ENCODE measurements around the gene BANF1. TPM values are rescaled to one million over a fixed set of nuclear protein-coding genes. Genes with fewer than 3 reads are reported as not detected.

BANF1 gene
- total and polyA plus RNA-seq, 4 donors = 10.7 to 100.0 (median 47.0) TPM

- Histone ChIP-seq H3K9ac (ENCODE audit: low read depth in 1 of 2, low read length in 2 of 2) (peak overlapping the region in 1 of 2 donors; percentile 83), H3K27me3 (ENCODE audit: control insufficient read depth in 4 of 4, insufficient read depth in 4 of 4, low read length in 3 of 4) (no peaks in the 10 kb centered on the region), H3K36me3 (ENCODE audit: control insufficient read depth in 4 of 4, insufficient read depth in 3 of 4, low read depth in 1 of 4, low read length in 3 of 4) (peaks cover 15 to 30% (median 18%) of the 10 kb centered on the region in 4 donors), H3K9me3 (ENCODE audit: control insufficient read depth in 4 of 4, low read length in 3 of 4) (no peaks in the 10 kb centered on the region), H3K4me3 (ENCODE audit: low read depth in 1 of 3, low read length in 3 of 3) (peak overlapping the region; percentile 81 to 88 (median 87)), H3K4me1 (ENCODE audit: control insufficient read depth in 4 of 4, insufficient read depth in 4 of 4, low read length in 3 of 4) (peaks cover 5 to 21% (median 18%) of the 10 kb centered on the region in 4 donors), H3K27ac (ENCODE audit: low read depth in 1 of 2, low read length in 2 of 2) (no peak overlapping the region)
- 8% methylated on average over 13 of the region's 13 CpGs for WGBS
- TF ChIP-seq TAF1 (conservative IDR thresholded peaks at IDR 0.05) (no peak), HNF4A (conservative IDR thresholded peaks at IDR 0.05) (no peak), MAX (IDR thresholded peaks at IDR 0.05) (no peak), RAD21 (IDR thresholded peaks at IDR 0.05) (no peak), NR2F2 (IDR thresholded peaks at IDR 0.05) (no peak), SP1 (IDR thresholded peaks at IDR 0.05) (no peak), FOXA2 (IDR thresholded peaks at IDR 0.05) (no peak), EGR1 (IDR thresholded peaks at IDR 0.05; ENCODE audit: low read depth in 2 of 2) (no peak), FOXA1 (IDR thresholded peaks at IDR 0.05) (no peak), HNF4G (IDR thresholded peaks at IDR 0.05) (no peak), RXRA (IDR thresholded peaks at IDR 0.05) (no peak), CTCF (IDR thresholded peaks at IDR 0.05; ENCODE audit: low read depth, low read length, missing input control) (no peak), GABPA (IDR thresholded peaks at IDR 0.05 in 1 of 2, conservative IDR thresholded peaks at IDR 0.05 in 1 of 2) (no peak), ATF3 (IDR thresholded peaks at IDR 0.05) (no peak), ZBTB33 (IDR thresholded peaks at IDR 0.05) (no peak), YY1 (IDR thresholded peaks at IDR 0.05) (no peak), REST (IDR thresholded peaks at IDR 0.05) (no peak)
- DNase-seq (ENCODE audit: low spot score) = no peak
These were observed 40.1 kb upstream of the BANF1 start for GRCh38 chr11:65962141-65962564.
